Stimulated activated effector memory CD8-positive, alpha-beta T cell treated with anti-CD3 and anti-CD28 coated beads, Interleukin-12 subunit alpha, Interleukin-12 subunit beta, amount 100 ng/mL, for 72 hours (primary cell): ENCODE data around the gene HOXA6.

Experiments
- ATAC-seq: fragments of 150-1000 bp; cut with Tn5 transposase; 2 replicates; pipeline ENCODE4 v1.10.0; 2021
- DNase-seq, 2 donors: peaks; one replicate each; pipeline ENCODE4 v3.0.0; 2021 to 2022; ENCODE audit warnings: low spot score in 2 of 2
- H3K27ac Mint-ChIP-seq: one replicate; pipeline ENCODE4 v1.8.0; 2022; ENCODE audit warnings: mild to moderate bottlenecking, mixed read lengths
- H3K36me3 Mint-ChIP-seq: one replicate; pipeline ENCODE4 v1.8.0; 2022; ENCODE audit warnings: mild to moderate bottlenecking, mixed read lengths
- H3K4me1 Mint-ChIP-seq: one replicate; pipeline ENCODE4 v1.8.0; 2022; ENCODE audit warnings: mixed read lengths
- H3K4me3 Mint-ChIP-seq: one replicate; pipeline ENCODE4 v1.8.0; 2022; ENCODE audit warnings: mild to moderate bottlenecking, mixed read lengths
- H3K9me3 Mint-ChIP-seq: one replicate; pipeline ENCODE4 v1.8.0; 2022; ENCODE audit warnings: mixed read lengths

The HOXA6 gene

GRCh38 chr7:27112955-27113949 is 34.3 kb downstream of the HOXA6 start:
- ATAC-seq = no peak
- no peaks in the 10 kb centered on the region for H3K36me3 Mint-ChIP-seq
- H3K4me3 Mint-ChIP-seq = no peak overlapping the region
- DNase-seq = no peak
- no peak overlapping the region for H3K27ac Mint-ChIP-seq
- no peaks in the 10 kb centered on the region for H3K4me1 Mint-ChIP-seq
- H3K9me3 Mint-ChIP-seq = no peaks in the 10 kb centered on the region

- H3K4me3 Mint-ChIP-seq = no peak overlapping the region
- H3K36me3 Mint-ChIP-seq = no peaks in the 10 kb centered on the region
- ATAC-seq (no peak), DNase-seq (no peak)
- H3K4me1 Mint-ChIP-seq = no peaks in the 10 kb centered on the region
- H3K27ac Mint-ChIP-seq = no peak overlapping the region
- no peaks in the 10 kb centered on the region for H3K9me3 Mint-ChIP-seq
Observed at GRCh38 chr7:27112361-27112760, 35.2 kb downstream of the HOXA6 start.

- Mint-ChIP-seq H3K4me1 (no peaks in the 10 kb centered on the region), H3K9me3 (no peaks in the 10 kb centered on the region), H3K27ac (no peak overlapping the region), H3K4me3 (no peak overlapping the region), H3K36me3 (no peaks in the 10 kb centered on the region)
- ATAC-seq = no peak
- DNase-seq = no peak
Observed at GRCh38 chr7:27111751-27112277, 35.8 kb downstream of the HOXA6 start.

GRCh38 chr7:27111042-27111750 is 36.4 kb downstream of the HOXA6 start:
- DNase-seq (no peak), ATAC-seq (no peak)

GRCh38 chr7:27110186-27111031 is 37.2 kb downstream of the HOXA6 start:
- no peak for ATAC-seq
- Mint-ChIP-seq H3K4me3 (no peak overlapping the region), H3K36me3 (no peaks in the 10 kb centered on the region), H3K4me1 (no peaks in the 10 kb centered on the region), H3K9me3 (no peaks in the 10 kb centered on the region), H3K27ac (no peak overlapping the region)
- no peak for DNase-seq

More at GRCh38 chr7:27111042-27111750, 36.4 kb downstream of the HOXA6 start:
- H3K27ac Mint-ChIP-seq = no peak overlapping the region
- H3K4me1 Mint-ChIP-seq = no peaks in the 10 kb centered on the region
- H3K9me3 Mint-ChIP-seq = no peaks in the 10 kb centered on the region
- no peak overlapping the region for H3K4me3 Mint-ChIP-seq
- no peaks in the 10 kb centered on the region for H3K36me3 Mint-ChIP-seq

GRCh38 chr7:27109466-27110185 is 37.9 kb downstream of the HOXA6 start:
- no peaks in the 10 kb centered on the region for H3K4me1 Mint-ChIP-seq

GRCh38 chr7:27108390-27109127 is 39.0 kb downstream of the HOXA6 start:
- no peak for DNase-seq
- Mint-ChIP-seq H3K9me3 (no peaks in the 10 kb centered on the region), H3K36me3 (no peaks in the 10 kb centered on the region)

More at GRCh38 chr7:27109466-27110185, 37.9 kb downstream of the HOXA6 start:
- DNase-seq = no peak
- no peak for ATAC-seq
- Mint-ChIP-seq H3K27ac (no peak overlapping the region), H3K9me3 (no peaks in the 10 kb centered on the region), H3K4me3 (no peak overlapping the region), H3K36me3 (no peaks in the 10 kb centered on the region)

GRCh38 chr7:27107391-27108381 is 39.9 kb downstream of the HOXA6 start:
- H3K4me1 Mint-ChIP-seq = peaks cover 16% of the 10 kb centered on the region
- H3K9me3 Mint-ChIP-seq = no peaks in the 10 kb centered on the region
- DNase-seq (no peak), ATAC-seq (no peak)
- no peak overlapping the region for H3K4me3 Mint-ChIP-seq
- no peaks in the 10 kb centered on the region for H3K36me3 Mint-ChIP-seq
- no peak overlapping the region for H3K27ac Mint-ChIP-seq

More at GRCh38 chr7:27108390-27109127, 39.0 kb downstream of the HOXA6 start:
- H3K4me1 Mint-ChIP-seq = peaks cover 7% of the 10 kb centered on the region
- no peak for ATAC-seq
- no peak overlapping the region for H3K4me3 Mint-ChIP-seq
- H3K27ac Mint-ChIP-seq = no peak overlapping the region

- H3K9me3 Mint-ChIP-seq = no peaks in the 10 kb centered on the region
- ATAC-seq = no peak
- no peak for DNase-seq
- no peak overlapping the region for H3K27ac Mint-ChIP-seq
- no peak overlapping the region for H3K4me3 Mint-ChIP-seq
- peaks cover 23% of the 10 kb centered on the region for H3K4me1 Mint-ChIP-seq
- peaks cover 2% of the 10 kb centered on the region for H3K36me3 Mint-ChIP-seq
Observed at GRCh38 chr7:27106901-27107240, 40.7 kb downstream of the HOXA6 start.

GRCh38 chr7:27106181-27106900 is 41.2 kb downstream of the HOXA6 start:
- no peak for ATAC-seq
- H3K27ac Mint-ChIP-seq = no peak overlapping the region
- DNase-seq = no peak
- H3K4me1 Mint-ChIP-seq = peaks cover 28% of the 10 kb centered on the region
- H3K4me3 Mint-ChIP-seq = no peak overlapping the region
- H3K9me3 Mint-ChIP-seq = no peaks in the 10 kb centered on the region
- peaks cover 7% of the 10 kb centered on the region for H3K36me3 Mint-ChIP-seq

- H3K36me3 Mint-ChIP-seq = peaks cover 9% of the 10 kb centered on the region
- H3K4me1 Mint-ChIP-seq = peaks cover 32% of the 10 kb centered on the region
- no peak overlapping the region for H3K27ac Mint-ChIP-seq
- no peaks in the 10 kb centered on the region for H3K9me3 Mint-ChIP-seq
- H3K4me3 Mint-ChIP-seq = no peak overlapping the region
- ATAC-seq (no peak), DNase-seq (no peak)
Observed at GRCh38 chr7:27105301-27106031, 42.1 kb downstream of the HOXA6 start.
